Pulmonary artery endothelial cell (primary cell): ENCODE measurements around the gene SDHAF4. TPM values are rescaled to one million over a fixed set of nuclear protein-coding genes. Genes with fewer than 3 reads are reported as not detected.
A peak's percentile ranks its signal among the peaks of the same experiment; 100 is the strongest.
"Not testable (repeated sequence)": the region's sequence is repeated elsewhere in the genome, so short reads cannot be mapped to it uniquely, and the experiment has no call there.

Experiments
- DNase-seq: peaks from one replicate; pipeline ENCODE4 v3.0.0-alpha.2; 2011; ENCODE audit warnings: low read depth, low spot score
- total RNA-seq: library from RNA; depleted of rRNA; stranded (reverse); fragments of >200 nt; gene quantifications from 2 replicates; pipeline ENCODE4 v1.2.3, GENCODE V29; 2014

The SDHAF4 gene
- 4.3 and 5.6 TPM in 2 replicates for total RNA-seq

DNA sequence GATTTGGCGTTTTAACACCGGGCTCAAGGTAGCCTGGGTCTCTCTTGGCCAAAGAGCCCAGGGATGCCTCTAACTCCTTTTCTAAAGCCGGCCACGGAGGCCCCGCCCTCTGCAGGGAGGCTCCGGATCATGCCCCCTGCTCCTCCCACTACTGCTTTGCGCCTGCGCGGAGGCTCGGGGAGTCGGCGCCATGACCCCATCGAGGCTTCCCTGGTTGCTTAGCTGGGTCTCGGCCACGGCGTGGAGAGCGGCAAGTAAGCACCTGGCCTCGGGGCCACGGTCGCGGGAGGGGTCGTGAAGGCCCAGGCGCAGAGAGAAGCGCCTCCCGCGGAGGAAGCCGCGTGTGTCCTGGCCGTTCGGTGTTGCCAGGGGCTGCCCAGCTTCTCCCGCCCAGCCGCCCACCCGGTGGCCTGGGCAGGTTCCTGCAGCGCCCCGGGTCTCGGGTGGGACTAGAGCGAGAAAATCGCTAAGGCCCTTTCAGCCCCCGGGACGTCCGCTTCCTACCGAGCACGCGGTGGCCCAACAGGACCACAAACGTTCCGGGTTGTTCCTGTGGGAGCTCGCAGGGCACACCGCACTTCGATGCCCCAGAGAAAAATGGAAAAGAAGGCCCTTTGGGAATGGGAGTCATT is at the start of gene SDHAF4:
Gene SDHAF4, plus strand, starts transcription at position 180 of the 632 bp plus-strand sequence. Its CDS starts 11 bp downstream, at position 191.
- DNase-seq, result peak; percentile 47

DNA sequence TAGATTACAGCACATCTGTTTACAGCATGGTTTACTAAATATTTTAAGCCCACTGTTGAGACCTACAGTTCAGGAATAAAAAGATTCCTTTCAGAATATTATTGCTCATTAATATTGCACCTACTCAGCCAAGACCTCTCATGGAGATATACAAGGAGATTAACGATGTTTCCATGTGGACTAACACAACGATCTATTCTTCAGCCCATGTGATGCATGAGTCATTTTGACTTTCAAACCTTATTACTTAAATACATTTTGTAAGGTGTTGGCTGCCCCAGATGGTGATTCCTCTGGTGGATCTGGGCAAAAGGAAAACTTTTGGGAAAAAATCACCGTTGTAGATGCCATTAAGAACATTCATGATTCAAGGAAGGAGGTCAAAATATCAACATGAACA is 48.0 kb upstream of the SDHAF4 start:
- no peak for DNase-seq

DNA sequence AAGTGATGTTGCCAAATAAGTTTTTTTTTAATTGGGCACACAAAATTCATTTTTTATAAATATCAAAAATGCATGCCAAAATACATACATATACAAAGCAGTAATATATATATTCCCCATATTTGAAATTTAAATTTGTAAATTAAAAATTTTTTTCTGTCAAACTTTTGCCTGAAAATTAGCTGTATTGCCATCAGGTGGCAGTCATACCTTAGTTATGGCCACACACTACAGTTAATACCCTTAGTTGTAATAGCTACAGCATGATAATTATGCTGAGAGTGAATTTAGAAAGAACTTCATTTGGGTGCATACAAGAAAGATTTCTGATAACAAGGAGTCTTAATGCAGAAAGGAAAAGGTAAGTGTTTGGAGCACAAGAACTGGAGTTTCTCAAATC is 46.2 kb upstream of the SDHAF4 start:
- no peak for DNase-seq

DNA sequence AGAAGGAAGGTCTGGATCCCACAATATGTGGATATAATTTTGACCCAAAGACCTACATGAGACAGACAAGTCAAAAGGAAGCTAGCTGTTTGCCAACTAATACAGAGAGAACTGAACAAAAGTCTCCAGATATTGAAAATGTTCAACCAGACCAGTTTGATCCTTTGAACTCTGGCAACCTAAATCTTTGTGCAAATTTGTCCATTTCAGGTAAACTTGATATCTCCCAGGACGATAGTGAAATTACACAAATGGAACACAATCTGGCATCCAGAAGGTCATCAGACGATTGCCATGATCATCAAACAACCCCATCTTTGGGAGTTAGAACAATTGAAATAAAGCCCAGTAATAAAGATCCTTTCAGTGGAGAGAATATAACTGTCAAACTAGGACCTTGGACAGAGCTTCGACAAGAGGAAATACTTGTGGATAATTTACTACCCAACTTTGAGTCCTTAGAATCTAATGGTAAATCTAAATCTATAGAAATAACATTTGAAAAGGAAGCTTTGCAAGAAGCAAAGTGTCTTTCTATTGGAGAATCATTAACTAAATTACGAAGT is 41.9 kb upstream of the SDHAF4 start:
- DNase-seq, result no peak

DNA sequence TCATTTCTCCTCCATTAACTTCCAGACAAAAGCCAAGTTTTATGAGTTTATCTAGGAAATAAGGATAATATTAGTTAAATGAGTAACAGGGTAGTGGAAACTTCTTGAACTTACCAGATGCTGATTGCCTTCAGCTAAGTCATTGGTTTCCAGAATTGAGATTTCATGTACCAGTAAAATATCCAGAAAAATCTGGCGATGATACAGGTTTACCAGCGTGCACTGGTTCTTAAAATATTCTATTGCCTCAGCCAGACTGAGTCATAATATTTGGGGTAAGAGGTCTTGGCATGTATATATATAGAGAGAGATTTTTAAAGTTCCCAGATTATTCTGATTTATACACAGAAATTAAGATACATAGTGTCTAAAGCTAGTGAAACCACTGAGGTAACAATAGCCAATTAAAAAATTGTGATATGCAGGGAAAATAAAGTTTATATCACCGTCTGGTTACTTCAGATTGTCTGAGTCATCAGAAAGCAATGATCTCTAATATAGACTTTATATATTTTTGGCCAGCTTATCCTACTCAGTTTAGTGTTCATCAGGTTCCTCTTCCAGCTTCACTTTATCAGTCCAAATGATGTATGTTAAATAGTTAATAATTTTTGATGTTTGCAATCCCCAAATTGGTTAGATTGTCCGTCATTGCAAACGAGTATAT is 39.5 kb upstream of the SDHAF4 start:
- DNase-seq, result no peak

DNA sequence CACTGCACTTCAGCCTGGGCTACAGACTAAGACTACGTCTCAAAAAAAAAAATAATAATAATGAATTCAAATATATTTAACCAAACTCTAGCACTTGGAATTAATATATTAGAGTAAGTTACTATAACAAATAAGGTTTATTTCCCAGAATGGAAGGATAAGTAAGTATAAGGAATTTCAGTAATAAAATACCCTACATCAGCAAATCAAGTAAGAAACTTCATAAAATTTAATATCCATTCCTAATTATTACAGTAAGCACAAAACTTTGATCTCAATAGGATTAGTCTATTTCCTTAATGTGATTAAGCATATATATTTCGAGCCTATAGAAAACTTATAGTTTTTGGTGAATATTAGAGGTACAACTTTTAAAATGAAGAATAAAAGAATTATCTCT is 36.7 kb upstream of the SDHAF4 start:
- no peak for DNase-seq

DNA sequence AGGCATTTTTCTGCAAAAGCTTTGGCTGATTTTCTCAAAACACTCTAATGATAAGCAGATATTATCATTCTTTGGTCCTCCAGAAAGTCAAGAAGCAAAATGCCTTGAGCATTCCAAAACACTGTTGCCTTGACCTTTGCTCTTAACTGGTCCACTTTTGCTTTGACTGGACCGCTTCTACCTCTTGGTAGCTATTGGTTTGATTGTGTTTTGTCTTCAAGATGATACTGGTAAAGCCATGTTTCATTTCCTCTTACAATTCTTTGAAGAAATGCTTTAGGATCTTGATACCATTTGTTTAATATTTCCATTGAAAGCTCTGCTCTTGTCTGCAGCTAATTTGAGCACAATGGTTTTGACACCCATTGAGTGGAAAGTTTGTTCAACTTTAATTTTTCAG is 35.6 kb upstream of the SDHAF4 start:
- no peak for DNase-seq

DNA sequence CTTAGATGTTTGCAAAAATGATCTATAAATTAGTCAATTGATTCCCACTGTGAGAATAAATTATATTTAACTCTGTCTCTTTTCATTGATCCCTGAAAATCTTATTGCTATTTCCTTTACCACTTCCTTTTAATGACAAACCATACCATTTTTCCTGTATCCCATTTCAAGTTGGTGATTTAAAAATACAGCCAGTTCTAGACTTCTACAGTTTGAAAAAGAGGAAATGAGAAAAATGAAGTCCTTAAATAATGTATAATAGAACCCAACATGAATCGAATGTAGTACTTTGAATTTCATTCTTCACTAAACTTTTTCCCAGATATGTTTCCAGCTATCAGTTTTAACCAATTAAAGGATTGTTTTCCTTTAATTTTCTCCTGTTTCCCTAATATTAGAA is 29.5 kb upstream of the SDHAF4 start:
- no peak for DNase-seq

DNA sequence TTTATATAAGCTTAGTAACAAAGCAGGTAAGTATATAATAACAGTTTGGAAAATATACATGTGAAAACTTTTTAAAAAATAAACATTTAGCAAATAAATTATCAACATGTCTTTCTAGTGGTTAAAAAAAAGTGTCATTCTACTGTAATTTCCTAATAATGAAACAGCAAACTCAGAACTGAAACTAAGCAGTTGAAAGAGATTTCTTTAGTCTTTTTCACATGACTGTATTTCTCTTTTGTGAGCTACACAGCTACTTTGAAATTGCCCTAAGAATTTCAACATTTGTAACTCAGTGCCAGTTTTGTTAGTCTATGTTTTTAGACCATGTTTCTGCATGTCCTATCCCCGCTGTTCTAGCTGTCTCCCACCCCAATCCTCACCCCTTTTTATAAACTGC is 28.4 kb upstream of the SDHAF4 start:
- no peak for DNase-seq

DNA sequence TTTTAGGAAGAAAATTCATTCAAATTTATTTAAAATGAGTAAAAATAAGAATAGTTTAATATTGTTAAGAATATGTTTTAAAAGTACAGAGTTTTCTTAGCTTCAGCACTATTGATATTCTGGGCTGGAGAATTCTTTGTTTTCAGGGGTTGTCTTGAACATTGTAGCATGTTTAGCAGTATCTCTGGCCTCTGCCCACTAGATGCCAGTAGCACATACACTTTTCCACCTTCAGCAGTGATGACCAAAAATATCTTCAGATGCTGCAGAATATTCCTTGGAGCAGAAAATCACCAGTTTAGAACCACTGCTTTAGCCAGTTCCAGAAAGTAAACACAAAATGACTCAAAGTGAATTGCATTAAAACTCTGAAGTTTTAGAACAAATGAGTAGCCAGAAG is 19.4 kb upstream of the SDHAF4 start:
- DNase-seq, result no peak

DNA sequence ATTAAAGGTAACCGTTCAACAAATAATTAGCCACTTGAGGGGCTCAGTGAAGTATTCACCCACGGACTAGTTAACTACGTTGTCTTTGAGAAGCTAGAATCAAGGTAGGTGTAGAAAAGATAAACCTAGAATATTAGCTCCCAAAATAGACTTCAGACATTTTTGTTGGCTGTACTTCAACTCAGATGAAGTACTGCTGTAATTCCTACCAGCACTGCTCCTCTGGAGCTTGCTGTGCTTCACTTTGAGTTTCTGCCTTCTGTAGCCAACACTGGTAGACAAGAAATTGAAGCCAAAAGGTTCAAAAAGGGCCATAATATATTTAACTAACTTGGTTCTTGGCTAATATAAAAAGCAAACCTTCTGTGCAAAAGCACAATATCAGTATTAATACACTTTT is 18.8 kb upstream of the SDHAF4 start:
- DNase-seq, result no peak

DNA sequence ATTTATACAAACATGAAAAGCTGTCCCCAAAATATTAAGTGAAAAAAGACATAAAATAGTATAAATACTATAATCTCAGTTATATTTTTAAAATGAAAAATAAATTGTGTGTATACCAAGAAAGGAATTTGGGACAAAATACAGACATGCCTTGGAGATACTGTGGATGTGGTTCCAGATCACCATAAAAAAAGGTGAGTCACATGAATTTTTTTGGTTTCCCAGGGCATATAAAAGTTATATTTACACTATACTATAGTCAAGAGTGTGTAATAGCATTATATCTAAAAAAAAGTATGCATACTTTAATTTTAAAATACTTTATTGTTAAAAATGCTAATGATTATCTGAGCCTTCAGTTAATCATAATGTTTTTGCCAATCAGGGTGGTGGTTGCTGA is 17.4 kb upstream of the SDHAF4 start:
- no peak for DNase-seq

DNA sequence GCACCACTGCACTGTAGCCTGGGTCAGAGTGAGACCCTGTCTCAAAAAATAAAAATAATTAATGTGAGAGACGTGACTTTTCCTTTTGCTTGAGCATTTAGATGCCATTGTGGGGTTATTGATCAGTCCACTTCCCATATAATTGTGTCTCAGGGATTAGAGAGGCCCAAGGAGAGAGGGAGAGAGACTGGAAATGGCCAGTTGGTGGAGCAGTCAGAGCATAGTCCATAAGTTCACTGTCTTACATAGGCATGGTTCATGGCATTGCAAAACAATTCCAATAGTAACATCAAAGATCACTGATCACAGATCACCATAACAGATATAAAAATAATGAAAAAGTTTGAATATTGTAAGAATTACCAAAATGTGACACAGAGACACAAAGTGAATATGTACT is 15.2 kb upstream of the SDHAF4 start:
- DNase-seq, result no peak

DNA sequence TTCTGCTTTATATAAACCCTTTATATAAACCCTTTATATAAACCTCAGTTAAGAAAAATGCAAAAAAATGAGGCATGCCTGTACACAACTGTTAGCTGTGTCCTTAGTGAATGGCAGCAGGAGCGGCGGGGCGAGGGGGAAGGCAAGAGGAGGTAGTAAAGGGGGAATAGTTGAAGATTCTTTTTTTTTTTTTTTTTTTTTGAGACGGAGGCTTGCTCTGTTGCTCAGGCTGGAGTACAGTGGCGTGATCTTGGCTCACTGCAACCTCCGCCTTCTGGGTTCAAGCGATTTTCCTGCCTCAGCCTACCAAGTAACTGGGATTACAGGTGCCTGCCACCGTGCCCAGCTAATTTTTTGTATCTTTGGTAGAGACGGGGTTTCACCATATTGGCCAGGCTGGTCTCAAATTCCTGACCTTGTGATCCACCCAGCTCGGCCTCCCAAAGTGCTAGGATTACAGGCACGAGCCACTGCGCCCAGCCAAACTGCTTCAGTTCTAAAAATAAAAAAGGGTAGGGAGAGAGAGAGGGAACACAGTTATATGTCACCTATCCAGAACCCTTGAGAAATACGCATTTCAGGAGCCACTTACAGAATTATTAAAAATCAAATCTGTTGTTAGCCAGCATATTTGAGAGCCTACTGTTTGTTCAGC is 14.3 kb upstream of the SDHAF4 start:
- DNase-seq, result not testable (repeated sequence)

DNA sequence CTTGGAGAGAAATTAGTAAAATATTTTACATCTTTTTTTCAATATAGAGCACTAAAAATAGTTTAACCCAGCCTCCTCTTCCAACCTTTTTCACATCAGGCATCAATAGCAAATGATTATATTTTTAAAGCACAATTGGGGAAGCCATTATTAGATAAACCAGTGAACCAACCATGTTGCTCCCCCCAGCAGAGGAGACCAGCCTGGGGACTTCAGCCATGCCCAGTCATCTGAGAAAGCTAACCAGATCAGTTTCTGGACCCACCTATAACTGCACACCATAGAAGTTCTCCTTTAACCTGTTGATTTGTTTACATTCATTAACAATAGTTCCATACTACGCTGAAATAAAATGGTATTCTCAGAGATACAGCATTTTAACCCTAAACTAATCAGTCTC is 13.8 kb upstream of the SDHAF4 start:
- no peak for DNase-seq

DNA sequence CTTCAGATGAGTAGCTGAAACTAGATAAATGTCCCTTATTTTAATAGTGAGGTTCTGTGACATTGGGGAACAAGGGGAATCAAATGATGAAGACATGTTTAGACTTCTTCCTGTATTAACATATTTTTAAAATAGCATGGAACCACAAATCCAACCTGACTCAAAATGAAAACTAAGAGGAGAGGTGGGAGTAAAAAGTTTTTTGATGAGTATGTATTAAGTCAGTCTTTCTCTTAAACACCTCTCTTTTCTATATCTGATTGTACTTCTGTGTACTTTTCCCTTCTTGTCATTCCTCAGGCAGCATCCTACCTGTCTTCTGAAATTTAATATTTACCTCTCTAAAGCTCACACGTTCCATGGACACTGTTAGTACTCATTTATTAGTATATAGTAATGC is 8.7 kb upstream of the SDHAF4 start:
- no peak for DNase-seq

DNA sequence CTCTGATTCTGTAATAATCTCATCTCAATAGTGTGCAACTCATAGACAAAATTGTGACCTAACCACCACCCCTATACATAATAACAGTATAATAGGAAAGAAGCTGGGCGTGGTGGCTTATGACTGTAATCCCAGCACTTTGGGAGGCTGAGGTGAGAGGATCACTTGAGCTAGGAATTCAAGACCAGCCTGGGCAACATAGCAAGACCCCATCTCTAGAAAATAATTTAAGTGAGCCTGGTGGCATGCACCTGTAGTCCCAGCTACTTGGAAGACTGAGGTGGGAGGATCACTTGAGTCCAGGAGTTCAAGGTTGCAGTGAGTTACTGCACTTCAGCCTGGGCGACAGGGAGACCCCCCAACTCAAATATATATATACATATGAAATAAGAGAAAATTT is 4.3 kb upstream of the SDHAF4 start:
- not testable (repeated sequence) for DNase-seq

DNA sequence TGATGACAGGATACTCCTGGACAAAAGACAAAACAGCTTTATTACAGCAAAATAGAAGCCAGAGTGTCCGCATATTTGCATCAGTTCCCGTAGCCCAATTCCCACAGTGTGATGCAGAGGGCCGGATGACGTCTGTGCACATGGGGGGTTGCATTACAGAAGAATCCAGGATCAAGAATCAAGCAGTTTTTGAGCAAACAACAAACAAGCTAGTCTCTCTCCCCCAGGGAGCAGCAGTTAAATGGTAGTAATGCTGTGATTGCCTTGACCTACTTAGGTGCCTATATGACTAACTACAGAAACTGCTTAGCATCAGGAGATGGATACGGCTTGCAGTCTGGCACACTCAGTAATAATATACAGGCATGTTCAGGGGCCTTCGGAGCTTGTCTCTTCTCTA is 3.2 kb upstream of the SDHAF4 start:
- no peak for DNase-seq

DNA sequence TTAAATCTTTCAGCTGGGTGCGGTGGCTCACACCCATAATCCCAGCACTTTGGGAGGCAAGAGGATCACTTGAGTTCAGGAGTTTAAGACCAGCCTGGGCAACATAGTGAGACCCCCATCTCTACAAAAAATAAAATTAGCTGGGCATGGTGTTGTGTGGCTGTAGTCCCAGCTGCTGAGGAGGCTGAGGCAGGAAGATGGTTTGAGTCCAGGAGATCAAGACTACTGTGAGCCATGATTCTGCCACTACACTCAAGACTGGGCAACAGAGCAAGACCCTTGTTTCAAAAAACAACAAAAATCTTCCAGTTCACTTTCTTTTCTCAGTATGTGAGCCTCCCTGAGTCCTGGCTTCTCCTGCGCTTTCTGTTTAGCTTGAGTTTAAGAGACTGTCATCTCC is 7.9 kb downstream of the SDHAF4 start:
- DNase-seq, result no peak

DNA sequence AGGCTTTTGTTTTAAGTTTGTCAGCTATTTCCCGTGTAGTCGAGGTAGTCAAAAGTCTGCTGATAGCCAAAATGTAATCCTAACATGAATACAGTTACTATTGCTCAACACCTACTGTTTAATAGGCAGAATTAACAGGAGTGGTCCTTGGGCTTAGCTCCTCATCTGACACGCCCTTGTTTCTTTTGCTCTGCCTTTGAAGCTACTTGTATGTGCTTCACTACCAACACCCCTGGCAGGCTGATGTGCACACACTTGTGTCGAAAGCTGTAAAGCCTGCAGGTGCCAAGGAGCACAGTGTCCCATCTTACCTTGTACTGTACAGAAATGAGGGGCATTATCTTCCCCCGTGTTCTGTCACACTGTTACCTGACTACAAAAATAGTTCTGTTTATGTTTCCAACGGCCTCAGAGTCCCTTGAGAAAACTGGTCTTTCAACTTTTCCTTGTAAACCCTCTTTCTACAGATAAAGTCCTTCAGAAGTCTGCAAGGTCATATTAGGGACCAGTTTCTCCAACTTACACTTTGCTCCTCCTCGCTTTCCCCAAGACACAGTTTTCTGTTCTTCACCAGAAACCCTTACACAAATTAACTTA is 9.3 kb downstream of the SDHAF4 start:
- no peak for DNase-seq

DNA sequence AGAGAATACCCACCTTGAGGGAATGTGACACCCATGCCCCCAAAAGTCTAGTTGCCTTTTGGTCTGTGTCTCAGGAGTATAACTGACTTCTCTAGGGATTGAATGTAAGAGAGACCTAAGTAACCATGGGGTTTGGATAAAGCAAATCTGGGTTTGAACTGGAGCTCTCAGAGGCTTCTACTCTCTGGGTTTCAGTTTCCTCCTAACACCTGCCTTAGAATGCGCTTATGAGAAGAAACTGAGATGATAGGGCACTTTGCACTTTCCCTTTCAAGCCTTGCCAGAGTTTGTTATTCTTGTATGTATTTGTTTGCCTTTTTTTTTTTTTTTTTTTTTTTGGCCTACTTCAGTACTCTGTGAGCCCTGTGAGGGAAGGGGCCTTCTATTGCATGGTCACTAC is 19.4 kb downstream of the SDHAF4 start:
- no peak for DNase-seq

DNA sequence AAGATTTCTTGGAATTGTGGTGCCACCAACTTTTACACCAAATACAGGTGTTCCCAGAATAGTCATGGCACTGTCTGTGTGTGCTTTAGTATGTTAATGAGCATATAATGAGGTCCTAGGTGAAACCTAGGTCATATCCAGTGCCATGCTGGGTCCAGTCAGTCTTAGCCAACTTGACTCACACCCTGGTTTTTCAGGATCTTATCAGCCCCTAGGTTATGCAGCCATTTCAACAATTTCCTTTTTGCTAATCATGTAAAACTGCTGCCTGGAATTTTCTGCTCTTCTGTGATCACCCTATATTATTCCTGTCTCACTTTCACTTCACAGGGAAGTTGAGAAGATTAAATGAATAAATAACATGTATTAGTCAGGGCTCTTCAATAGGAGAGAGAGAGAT is 23.7 kb downstream of the SDHAF4 start:
- no peak for DNase-seq
